PC-9 (cell line): Measurements from ENCODE around the gene CFAP119. TPM values are rescaled to one million over a fixed set of nuclear protein-coding genes. Genes with fewer than 3 reads are reported as not detected.

ENCODE experiments used
- BruUV-seq: library from RNA; stranded (reverse); fragments of 400-500 nt; replicated peaks from 2 replicates; lab custom pipeline; 2021; lab: Mats Ljungman, UMichigan
- CTCF ChIA-PET: fragments of 300-600 bp; sonication (Branson Sonifier 250); formaldehyde crosslinking; loops from one replicate; lab custom pipeline; 2022; ENCODE audit warnings: antibody characterized with exemption; lab: Charles Lee
- POLR2A ChIA-PET: fragments of 300-600 bp; sonication (Branson Sonifier 250); formaldehyde crosslinking; loops from one replicate; lab custom pipeline; 2022; ENCODE audit warnings: antibody characterized with exemption; ENCODE audit not compliant: unreplicated experiment; lab: Charles Lee
- DNase-seq, 2 experiments: peaks; one replicate each; pipeline versions ENCODE4 v3.0.0 to v3.0.0-alpha.2; 2015 to 2022; ENCODE audit warnings: mixed read lengths in 1 of 2
- H2AFZ ChIP-seq: fragments of 200-600 bp; sonication (generic); 2 replicates; pipeline ENCODE4 v1.8.1; 2017; ENCODE audit warnings: antibody characterized with exemption
- H3F3A ChIP-seq: fragments of 200-600 bp; sonication (generic); 2 replicates; pipeline ENCODE4 v1.8.1; 2017; ENCODE audit warnings: antibody characterized with exemption, mild to moderate bottlenecking, low read depth; ENCODE audit not compliant: insufficient read depth
- H3K27ac ChIP-seq: fragments of 200-600 bp; sonication (generic); 2 replicates; pipeline ENCODE4 v1.6.1; 2016; ENCODE audit warnings: mixed run types
- H3K27me3 ChIP-seq: fragments of 200-600 bp; sonication (generic); 2 replicates; pipeline ENCODE4 v1.6.1; 2016; ENCODE audit warnings: low read depth, mixed run types; ENCODE audit not compliant: insufficient read depth
- H3K36me3 ChIP-seq: fragments of 200-600 bp; sonication (generic); 2 replicates; pipeline ENCODE4 v1.6.1; 2016; ENCODE audit warnings: low read depth, mixed run types
- H3K4me1 ChIP-seq: fragments of 200-600 bp; sonication (generic); replicated peaks from 2 replicates; pipeline ENCODE4 v1.6.1; 2016; ENCODE audit warnings: mixed run types; ENCODE audit not compliant: insufficient read depth
- H3K4me2 ChIP-seq: fragments of 200-600 bp; sonication (generic); 2 replicates; pipeline ENCODE4 v1.6.1; 2017; ENCODE audit warnings: mixed run types
- H3K4me3 ChIP-seq: fragments of 200-600 bp; sonication (generic); 2 replicates; pipeline ENCODE4 v1.6.1; 2016; ENCODE audit warnings: mixed run types
- H3K79me2 ChIP-seq: fragments of 200-600 bp; sonication (generic); 2 replicates; pipeline ENCODE4 v1.6.1; 2017; ENCODE audit warnings: low read depth, mixed run types
- H3K9me2 ChIP-seq: fragments of 200-600 bp; sonication (generic); 2 replicates; pipeline ENCODE4 v1.8.1; 2017; ENCODE audit warnings: mild to moderate bottlenecking; ENCODE audit not compliant: insufficient read depth
- H3K9me3 ChIP-seq: fragments of 200-600 bp; sonication (generic); 2 replicates; pipeline ENCODE4 v1.8.1; 2016; ENCODE audit warnings: low read depth; ENCODE audit not compliant: insufficient read depth
- H4K20me1 ChIP-seq: fragments of 200-600 bp; sonication (generic); 2 replicates; pipeline ENCODE4 v1.8.1; 2017; ENCODE audit not compliant: insufficient read depth
- EZH2 ChIP-seq: fragments of 200-600 bp; sonication (generic); IDR thresholded peaks from 2 replicates; pipeline ENCODE4 v1.8.0; 2017; ENCODE audit warnings: antibody characterized with exemption, low read depth
- intact Hi-C: fragments of 100-400 bp; cut with micrococcal nuclease; formaldehyde crosslinking; loops from one replicate; pipeline ENCODE4 v1.10.0; 2022; ENCODE audit not compliant: unreplicated experiment
- total RNA-seq: library from RNA; stranded (reverse); gene quantifications from 2 replicates; pipeline ENCODE4 v1.2.3, GENCODE V29; 2021
- TF ChIP-seq, protein P1 (sequence below): fragments of 200-600 bp; sonication (generic); conservative IDR thresholded peaks from 2 replicates; pipeline ENCODE4 v1.6.1; 2017; ENCODE audit warnings: mixed run types, antibody characterized with exemption, mild to moderate bottlenecking, moderate library complexity

The CFAP119 gene
- total RNA-seq, 1 experiment from 2014 or later: 19.9 TPM

- Histone ChIP-seq H3K4me3 (peak overlapping the region; percentile 84; the same call in 1 of the 2 replicates), H3K4me1 (peaks cover 8% of the 10 kb centered on the region; the same call in 1 of the 2 replicates), H3K9me3 (no peaks in the 10 kb centered on the region), H3K9me2 (no peaks in the 10 kb centered on the region), H3K27ac (no peak overlapping the region), H3K36me3 (peaks cover 16% of the 10 kb centered on the region), H4K20me1 (0 out of 2 replicates have a peak, but pooled peaks cover 3% of the 10 kb centered on the region), H3K79me2 (peaks cover 3% of the 10 kb centered on the region), H3F3A (peaks cover 44% of the 10 kb centered on the region; the same call in 1 of the 2 replicates), H3K4me2 (peak overlapping the region; percentile 93), H2AFZ (no peak overlapping the region), H3K27me3 (no peaks in the 10 kb centered on the region)
- no TSS peak for BruUV-seq
- CTCF ChIA-PET: interaction anchor here (0.9 kb wide), 1 partner anchor 167 kb away, joined by 4 read pairs; no protein-coding TSS in a partner anchor
- intact Hi-C loops: loop anchor here (5.0 kb wide), 2 partner anchors 32 to 38 kb away; a partner anchor contains a TSS
- TF ChIP-seq, protein P1, sequence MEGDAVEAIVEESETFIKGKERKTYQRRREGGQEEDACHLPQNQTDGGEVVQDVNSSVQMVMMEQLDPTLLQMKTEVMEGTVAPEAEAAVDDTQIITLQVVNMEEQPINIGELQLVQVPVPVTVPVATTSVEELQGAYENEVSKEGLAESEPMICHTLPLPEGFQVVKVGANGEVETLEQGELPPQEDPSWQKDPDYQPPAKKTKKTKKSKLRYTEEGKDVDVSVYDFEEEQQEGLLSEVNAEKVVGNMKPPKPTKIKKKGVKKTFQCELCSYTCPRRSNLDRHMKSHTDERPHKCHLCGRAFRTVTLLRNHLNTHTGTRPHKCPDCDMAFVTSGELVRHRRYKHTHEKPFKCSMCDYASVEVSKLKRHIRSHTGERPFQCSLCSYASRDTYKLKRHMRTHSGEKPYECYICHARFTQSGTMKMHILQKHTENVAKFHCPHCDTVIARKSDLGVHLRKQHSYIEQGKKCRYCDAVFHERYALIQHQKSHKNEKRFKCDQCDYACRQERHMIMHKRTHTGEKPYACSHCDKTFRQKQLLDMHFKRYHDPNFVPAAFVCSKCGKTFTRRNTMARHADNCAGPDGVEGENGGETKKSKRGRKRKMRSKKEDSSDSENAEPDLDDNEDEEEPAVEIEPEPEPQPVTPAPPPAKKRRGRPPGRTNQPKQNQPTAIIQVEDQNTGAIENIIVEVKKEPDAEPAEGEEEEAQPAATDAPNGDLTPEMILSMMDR: no peak
- no peak for TF ChIP-seq EZH2
- no peak for DNase-seq
- POLR2A ChIA-PET: interaction anchor here (0.6 to 1.5 kb wide), 4 partner anchors 26 to 43 kb away, joined by 3 to 6 read pairs (median 4); partner anchors contain the start of gene PHKG2
Measured at GRCh38 chr16:30774367-30775130, 12.7 kb upstream of the CFAP119 start.

DNA sequence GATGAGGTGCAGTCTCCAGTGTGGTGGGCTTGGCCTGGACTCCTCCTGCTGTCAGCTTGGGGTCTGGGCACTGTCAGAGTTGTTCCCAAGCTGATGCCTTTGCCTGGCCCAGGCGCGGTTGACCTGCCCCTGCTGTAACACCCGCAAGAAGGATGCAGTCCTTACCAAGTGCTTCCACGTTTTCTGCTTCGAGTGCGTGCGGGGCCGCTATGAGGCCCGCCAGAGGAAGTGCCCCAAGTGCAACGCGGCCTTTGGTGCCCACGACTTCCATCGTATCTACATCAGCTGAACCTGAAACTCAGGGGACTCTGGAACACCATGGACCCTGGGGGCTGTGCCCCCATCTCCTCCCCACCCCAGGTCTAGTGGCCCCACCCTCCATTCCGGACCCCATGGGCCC, 12.0 kb upstream of the CFAP119 start:
- POLR2A ChIA-PET: interaction anchor here (0.6 kb wide), 1 partner anchor 33 kb away, joined by 3 read pairs; a partner anchor contains a TSS
- no peak overlapping the region for H2AFZ ChIP-seq

GRCh38 chr16:30771726-30772125, 9.9 kb upstream of the CFAP119 start:
- H3K27me3 ChIP-seq: no peaks in the 10 kb centered on the region
- no peak overlapping the region for H2AFZ ChIP-seq
- H3K4me1 ChIP-seq: peaks cover 5% of the 10 kb centered on the region; the same call in 1 of the 2 replicates
- peaks cover 3% of the 10 kb centered on the region for H3K79me2 ChIP-seq
- H4K20me1 ChIP-seq: 0 out of 2 replicates have a peak, but pooled peaks cover 3% of the 10 kb centered on the region
- ChIA-PET POLR2A (no interaction called here), CTCF (no interaction called here)
- TF ChIP-seq, protein P1: no peak
- no peak for TF ChIP-seq EZH2
- H3K4me2 ChIP-seq: no peak overlapping the region
- intact Hi-C loops: no loop called here
- H3K4me3 ChIP-seq: no peak overlapping the region
- no TSS peak for BruUV-seq
- H3K27ac ChIP-seq: no peak overlapping the region
- no peaks in the 10 kb centered on the region for H3K9me2 ChIP-seq
- peaks cover 34% of the 10 kb centered on the region for H3K36me3 ChIP-seq
- no peaks in the 10 kb centered on the region for H3K9me3 ChIP-seq
- H3F3A ChIP-seq: peaks cover 37% of the 10 kb centered on the region; the same call in 1 of the 2 replicates
- peak in 1 of 2 experiments; percentile 36 for DNase-seq

More for the DNA sequence above, 12.0 kb upstream of the CFAP119 start:
- no peak for TF ChIP-seq EZH2
- TF ChIP-seq, protein P1: no peak
- intact Hi-C loops: no loop called here
- peaks cover 22% of the 10 kb centered on the region for H3K36me3 ChIP-seq
- CTCF ChIA-PET: no interaction called here
- H3K9me2 ChIP-seq: no peaks in the 10 kb centered on the region
- no peak overlapping the region for H3K27ac ChIP-seq
- no peaks in the 10 kb centered on the region for H3K9me3 ChIP-seq
- no peak overlapping the region for H3K4me3 ChIP-seq
- H4K20me1 ChIP-seq: 0 out of 2 replicates have a peak, but pooled peaks cover 3% of the 10 kb centered on the region
- no peak for DNase-seq
- peaks cover 44% of the 10 kb centered on the region; the same call in 1 of the 2 replicates for H3F3A ChIP-seq
- peaks cover 8% of the 10 kb centered on the region; the same call in 1 of the 2 replicates for H3K4me1 ChIP-seq
- H3K4me2 ChIP-seq: no peak overlapping the region
- BruUV-seq: no TSS peak
- H3K27me3 ChIP-seq: no peaks in the 10 kb centered on the region
- H3K79me2 ChIP-seq: peaks cover 3% of the 10 kb centered on the region
